MM.1S (cell line): ENCODE results near the gene RIMKLA.

Experiments used
- DNase-seq: peaks from one replicate; pipeline ENCODE4 v3.0.0-alpha.2; 2015
- H2AFZ ChIP-seq: fragments of 300-600 bp; sonication (generic); 2 replicates; pipeline ENCODE4 v1.6.0; 2016; ENCODE audit warnings: antibody characterized with exemption, low read length
- H3F3A ChIP-seq: fragments of 300-600 bp; sonication (generic); 2 replicates; pipeline ENCODE4 v1.6.1; 2016; ENCODE audit warnings: mild to moderate bottlenecking, antibody characterized with exemption, low read length, moderate library complexity, mixed read lengths; ENCODE audit not compliant: insufficient read depth
- H3K27ac ChIP-seq: fragments of 300-600 bp; sonication (generic); 2 replicates; pipeline ENCODE4 v1.5.1; 2016; ENCODE audit warnings: mild to moderate bottlenecking, low read length
- H3K27me3 ChIP-seq: fragments of 300-600 bp; sonication (generic); replicated peaks from 2 replicates; pipeline ENCODE4 v1.6.0; 2016; ENCODE audit warnings: low read length; ENCODE audit not compliant: insufficient read depth
- H3K36me3 ChIP-seq: fragments of 300-600 bp; sonication (generic); replicated peaks from 2 replicates; pipeline ENCODE4 v1.6.1; 2016; ENCODE audit warnings: mild to moderate bottlenecking, low read length, mixed read lengths; ENCODE audit not compliant: insufficient read depth
- H3K4me1 ChIP-seq: fragments of 300-600 bp; sonication (generic); 2 replicates; pipeline ENCODE4 v1.6.1; 2016; ENCODE audit warnings: low read length, mixed read lengths
- H3K4me2 ChIP-seq: fragments of 300-600 bp; sonication (generic); 2 replicates; pipeline ENCODE4 v1.6.0; 2016; ENCODE audit warnings: low read depth, low read length
- H3K4me3 ChIP-seq: fragments of 300-600 bp; sonication (generic); 2 replicates; pipeline ENCODE4 v1.5.1; 2016; ENCODE audit warnings: low read length, mixed read lengths
- H3K79me2 ChIP-seq: fragments of 300-600 bp; sonication (generic); 2 replicates; pipeline ENCODE4 v1.6.1; 2016; ENCODE audit warnings: mixed run types, low read length, mixed read lengths
- H3K9ac ChIP-seq: fragments of 300-600 bp; sonication (generic); 2 replicates; pipeline ENCODE4 v1.6.1; 2016; ENCODE audit warnings: low read length, mixed read lengths
- H3K9me2 ChIP-seq: fragments of 300-600 bp; sonication (generic); replicated peaks from 2 replicates; pipeline ENCODE4 v1.6.1; 2016; ENCODE audit warnings: mild to moderate bottlenecking, low read length, mixed read lengths; ENCODE audit not compliant: insufficient read depth
- H3K9me3 ChIP-seq: fragments of 300-600 bp; sonication (generic); replicated peaks from 2 replicates; pipeline ENCODE4 v1.6.1; 2016; ENCODE audit warnings: mild to moderate bottlenecking, low read length, mixed read lengths; ENCODE audit not compliant: insufficient read depth
- H4K20me1 ChIP-seq: fragments of 300-600 bp; sonication (generic); 2 replicates; pipeline ENCODE4 v1.6.1; 2016; ENCODE audit warnings: mild to moderate bottlenecking, low read length, moderate library complexity, mixed read lengths; ENCODE audit not compliant: insufficient read depth
- EZH2 ChIP-seq: fragments of 300-600 bp; sonication (generic); optimal IDR thresholded peaks from 2 replicates; pipeline ENCODE3; 2017; ENCODE audit warnings: low read depth, mild to moderate bottlenecking, antibody characterized with exemption, low read length, mixed read lengths
- EZH2phosphoT487 ChIP-seq: fragments of 300-600 bp; sonication (generic); IDR thresholded peaks from 2 replicates; pipeline ENCODE4 v1.6.1; 2018; ENCODE audit warnings: antibody characterized with exemption, low read length
- TF ChIP-seq, protein P1 (sequence below): fragments of 300-600 bp; sonication (generic); IDR thresholded peaks from 2 replicates; pipeline ENCODE4 v1.5.1; 2016; ENCODE audit warnings: antibody characterized with exemption, low read length, mixed read lengths

The RIMKLA gene

DNA sequence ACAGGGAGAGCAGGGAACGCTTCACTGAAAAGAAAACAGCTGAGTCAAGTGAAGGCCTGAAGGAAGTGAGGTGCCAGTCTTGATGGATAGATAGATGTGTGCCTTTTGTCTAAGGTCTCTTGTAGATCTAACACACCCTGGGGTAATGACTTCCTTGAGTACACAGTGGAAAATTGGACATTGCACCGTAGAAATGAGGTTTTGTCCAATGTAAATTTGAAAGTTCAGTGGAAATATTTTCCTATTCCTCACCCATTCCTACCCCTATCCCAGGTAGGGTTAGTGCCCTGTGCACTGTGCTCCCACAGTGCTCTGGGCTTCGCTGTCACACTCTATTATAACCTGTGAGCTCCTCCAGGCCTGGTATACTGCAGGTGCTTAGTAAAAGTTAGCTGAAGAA is 50.9 kb downstream of the RIMKLA start:
- H3K36me3 ChIP-seq, result no peaks in the 10 kb centered on the region
- H4K20me1 ChIP-seq, result no peaks in the 10 kb centered on the region
- TF ChIP-seq, protein P1, sequence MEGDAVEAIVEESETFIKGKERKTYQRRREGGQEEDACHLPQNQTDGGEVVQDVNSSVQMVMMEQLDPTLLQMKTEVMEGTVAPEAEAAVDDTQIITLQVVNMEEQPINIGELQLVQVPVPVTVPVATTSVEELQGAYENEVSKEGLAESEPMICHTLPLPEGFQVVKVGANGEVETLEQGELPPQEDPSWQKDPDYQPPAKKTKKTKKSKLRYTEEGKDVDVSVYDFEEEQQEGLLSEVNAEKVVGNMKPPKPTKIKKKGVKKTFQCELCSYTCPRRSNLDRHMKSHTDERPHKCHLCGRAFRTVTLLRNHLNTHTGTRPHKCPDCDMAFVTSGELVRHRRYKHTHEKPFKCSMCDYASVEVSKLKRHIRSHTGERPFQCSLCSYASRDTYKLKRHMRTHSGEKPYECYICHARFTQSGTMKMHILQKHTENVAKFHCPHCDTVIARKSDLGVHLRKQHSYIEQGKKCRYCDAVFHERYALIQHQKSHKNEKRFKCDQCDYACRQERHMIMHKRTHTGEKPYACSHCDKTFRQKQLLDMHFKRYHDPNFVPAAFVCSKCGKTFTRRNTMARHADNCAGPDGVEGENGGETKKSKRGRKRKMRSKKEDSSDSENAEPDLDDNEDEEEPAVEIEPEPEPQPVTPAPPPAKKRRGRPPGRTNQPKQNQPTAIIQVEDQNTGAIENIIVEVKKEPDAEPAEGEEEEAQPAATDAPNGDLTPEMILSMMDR, result no peak
- TF ChIP-seq EZH2phosphoT487 (no peak), EZH2 (no peak)
- no peak overlapping the region for H3K4me2 ChIP-seq
- no peaks in the 10 kb centered on the region for H3K79me2 ChIP-seq
- no peak overlapping the region for H2AFZ ChIP-seq
- H3K9ac ChIP-seq, result no peak overlapping the region
- DNase-seq, result no peak
- no peaks in the 10 kb centered on the region for H3K4me1 ChIP-seq
- H3K9me2 ChIP-seq, result no peaks in the 10 kb centered on the region
- no peak overlapping the region for H3K4me3 ChIP-seq
- H3K9me3 ChIP-seq, result no peaks in the 10 kb centered on the region
- no peaks in the 10 kb centered on the region for H3F3A ChIP-seq
- no peaks in the 10 kb centered on the region for H3K27me3 ChIP-seq
- no peak overlapping the region for H3K27ac ChIP-seq

DNA sequence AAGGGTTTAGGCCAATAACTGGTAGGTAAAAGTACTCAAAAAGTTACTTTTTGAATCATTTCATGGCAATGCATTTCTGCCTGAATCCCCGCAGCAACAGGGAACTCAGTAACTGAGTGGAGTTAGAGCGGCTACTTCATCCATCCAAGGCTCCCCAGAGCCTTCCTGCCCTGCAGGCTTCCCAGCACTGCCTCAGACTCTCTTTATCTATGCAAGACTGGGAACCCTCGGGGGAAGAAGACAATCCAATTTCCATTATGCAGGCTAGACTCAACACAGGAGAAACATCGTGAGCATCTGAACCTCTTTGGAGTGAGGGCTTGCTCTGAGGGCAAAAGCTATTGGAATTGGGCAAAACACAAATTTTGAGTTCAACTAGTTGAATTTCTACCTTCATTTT is 52.1 kb downstream of the RIMKLA start:
- Histone ChIP-seq H3K4me1 (no peaks in the 10 kb centered on the region), H3F3A (no peaks in the 10 kb centered on the region), H3K4me3 (no peak overlapping the region), H4K20me1 (no peaks in the 10 kb centered on the region), H3K36me3 (no peaks in the 10 kb centered on the region), H2AFZ (no peak overlapping the region), H3K9me2 (no peaks in the 10 kb centered on the region), H3K9ac (no peak overlapping the region), H3K79me2 (no peaks in the 10 kb centered on the region), H3K27ac (no peak overlapping the region), H3K4me2 (no peak overlapping the region), H3K27me3 (no peaks in the 10 kb centered on the region), H3K9me3 (no peaks in the 10 kb centered on the region)
- DNase-seq, result no peak
- TF ChIP-seq EZH2phosphoT487 (no peak), EZH2 (no peak)
- TF ChIP-seq, protein P1, result no peak

DNA sequence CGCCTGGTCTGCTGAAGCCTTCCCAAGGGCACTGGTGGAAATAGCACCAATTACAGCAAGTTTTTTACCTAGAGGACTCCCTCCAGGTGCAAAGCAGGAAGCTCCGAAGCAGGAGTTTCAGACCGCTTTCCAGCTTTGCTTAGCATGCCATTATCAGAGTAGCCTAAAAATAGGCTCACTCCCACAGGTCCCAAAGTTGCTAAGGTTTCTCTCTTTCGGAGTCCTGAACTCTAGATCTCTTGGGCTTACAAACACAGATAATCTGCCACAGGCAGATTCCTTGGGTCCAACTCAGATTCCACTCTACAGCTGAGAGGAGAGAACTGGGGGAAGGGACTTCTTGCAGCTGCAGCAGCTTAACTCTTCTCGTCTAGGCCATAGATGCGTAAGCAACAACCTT is 52.8 kb downstream of the RIMKLA start:
- no peak overlapping the region for H3K4me2 ChIP-seq
- no peak overlapping the region for H3K9ac ChIP-seq
- no peaks in the 10 kb centered on the region for H3K79me2 ChIP-seq
- H3K9me2 ChIP-seq, result no peaks in the 10 kb centered on the region
- H3F3A ChIP-seq, result no peaks in the 10 kb centered on the region
- H3K4me1 ChIP-seq, result no peaks in the 10 kb centered on the region
- no peaks in the 10 kb centered on the region for H3K9me3 ChIP-seq
- H3K27me3 ChIP-seq, result no peaks in the 10 kb centered on the region
- no peak overlapping the region for H2AFZ ChIP-seq
- no peaks in the 10 kb centered on the region for H3K36me3 ChIP-seq
- no peak overlapping the region for H3K4me3 ChIP-seq
- H4K20me1 ChIP-seq, result no peaks in the 10 kb centered on the region
- H3K27ac ChIP-seq, result no peak overlapping the region
- no peak for DNase-seq
- no peak for TF ChIP-seq EZH2
- TF ChIP-seq, protein P1, result no peak
- no peak for TF ChIP-seq EZH2phosphoT487
